CD4-positive, alpha-beta T cell (primary cell): ENCODE measurements around the gene RIPOR2. TPM values are rescaled to one million over a fixed set of nuclear protein-coding genes. Genes with fewer than 3 reads are reported as not detected.

Source experiments
- ATAC-seq: fragments of 200-7000 bp; cut with Tn5 transposase; one replicate; pipeline ENCODE4 v1.10.0; 2022; ENCODE audit warnings: mild to moderate bottlenecking; ENCODE audit not compliant: poor library complexity
- CTCF ChIA-PET: fragments of 350-600 bp; sonication (Branson Sonifier 250); formaldehyde crosslinking; loops from one replicate; lab custom pipeline; 2021; ENCODE audit warnings: antibody characterized with exemption, inconsistent platforms; lab: Charles Lee
- POLR2A ChIA-PET: fragments of 350-600 bp; sonication (Branson Sonifier 250); formaldehyde crosslinking; loops from one replicate; lab custom pipeline; 2021; ENCODE audit warnings: antibody characterized with exemption, inconsistent platforms; lab: Charles Lee
- DNase-seq, 14 experiments: peaks; one replicate each; pipeline ENCODE4 v3.0.0-alpha.2; 2013 to 2020; ENCODE audit warnings: mixed read lengths in 2 of 14
- H3K27ac ChIP-seq, 2 donors: one replicate each; pipeline versions ENCODE4 v1.5.1 to v1.7.0; 2013; ENCODE audit warnings: low read length in 2 of 2, low read depth in 1 of 2, mild to moderate bottlenecking in 1 of 2
- H3K27me3 ChIP-seq, 2 experiments: 1 replicate in 1 of 2; 2 replicates in 1 of 2; pipeline versions ENCODE4 v1.6.1 to v1.7.0; 2013; ENCODE audit warnings: low read length in 2 of 2, control low read depth in 1 of 2, mild to moderate bottlenecking in 1 of 2, moderate library complexity in 1 of 2; ENCODE audit not compliant: insufficient read depth in 2 of 2, control insufficient read depth in 1 of 2
- H3K36me3 ChIP-seq: one replicate; pipeline ENCODE4 v1.6.1; 2013; ENCODE audit warnings: low read length, control low read depth; ENCODE audit not compliant: insufficient read depth
- H3K4me1 ChIP-seq: one replicate; pipeline ENCODE4 v1.6.1; 2013; ENCODE audit warnings: low read length, control low read depth; ENCODE audit not compliant: insufficient read depth
- H3K4me3 ChIP-seq: one replicate; pipeline ENCODE4 v1.5.1; 2013; ENCODE audit warnings: mild to moderate bottlenecking, low read length, moderate library complexity
- H3K9me3 ChIP-seq, 2 experiments: 1 replicate in 1 of 2; 2 replicates in 1 of 2; pipeline versions ENCODE4 v1.6.1 to v1.7.0; 2013; ENCODE audit warnings: low read length in 2 of 2, mild to moderate bottlenecking in 2 of 2, control low read depth in 1 of 2, moderate library complexity in 1 of 2; ENCODE audit not compliant: control insufficient read depth in 1 of 2, insufficient read depth in 1 of 2
- H3K27ac Mint-ChIP-seq: one replicate; pipeline ENCODE4 v1.8.0; 2020; ENCODE audit warnings: mixed read lengths
- H3K27me3 Mint-ChIP-seq: one replicate; pipeline ENCODE4 v1.8.0; 2021; ENCODE audit warnings: mixed read lengths
- H3K36me3 Mint-ChIP-seq: one replicate; pipeline ENCODE4 v1.8.0; 2021; ENCODE audit warnings: low read depth, mixed read lengths
- H3K4me1 Mint-ChIP-seq: one replicate; pipeline ENCODE4 v1.8.0; 2021; ENCODE audit warnings: low read depth, mixed read lengths
- H3K4me3 Mint-ChIP-seq: one replicate; pipeline ENCODE4 v1.8.0; 2020; ENCODE audit warnings: mild to moderate bottlenecking, mixed read lengths
- H3K9me3 Mint-ChIP-seq: one replicate; pipeline ENCODE4 v1.8.0; 2020; ENCODE audit warnings: mixed read lengths
- intact Hi-C, 2 experiments: fragments of 100-400 bp; cut with DNase I in 1 of 2; cut with micrococcal nuclease in 1 of 2; formaldehyde crosslinking; loops; one replicate each; pipeline versions ENCODE4 v1.15.1 to v1.9.0; 2023 to 2025; cut with DNase I, micrococcal nuclease
- total RNA-seq, 174 experiments: library from RNA in 2 of 174; stranded (reverse) in 2 of 174; gene quantifications; one replicate each; pipeline ENCODE4 v1.2.3 and lab custom pipeline; 2021 to 2026
- TF ChIP-seq, protein P1 (sequence below): fragments of 200-600 bp; IDR thresholded peaks from one replicate; pipeline ENCODE4 v1.8.0; 2022; ENCODE audit warnings: antibody characterized with exemption, mild to moderate bottlenecking

Gene RIPOR2
- total RNA-seq, 2 experiments from 2014 or later = 123 to 129 TPM

DNA sequence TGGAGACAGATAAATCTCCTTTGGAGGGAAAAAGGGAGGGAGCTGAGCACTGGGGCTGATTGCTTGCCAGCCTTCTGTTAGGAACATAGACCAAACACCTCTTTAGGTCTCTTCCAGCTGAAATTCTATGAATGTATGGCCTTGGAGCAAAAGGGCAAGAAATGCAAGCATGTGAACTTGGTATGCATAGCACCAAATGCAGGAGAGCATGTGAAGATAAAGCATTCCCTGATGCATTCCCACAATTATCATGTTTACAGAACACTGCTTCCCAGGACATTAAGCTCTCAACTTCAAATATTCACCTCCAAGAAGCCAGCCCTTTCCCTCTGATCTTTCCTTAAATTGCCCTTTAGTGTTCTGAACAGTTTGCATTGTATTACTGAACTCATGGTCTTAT lies 15.6 kb downstream of the RIPOR2 start:
- peak overlapping the region; percentile 81 for H3K4me3 Mint-ChIP-seq
- H3K4me1 Mint-ChIP-seq = peaks cover 93% of the 10 kb centered on the region
- H3K27me3 Mint-ChIP-seq = no peaks in the 10 kb centered on the region
- ChIA-PET CTCF (interaction anchor here (1.0 to 3.4 kb wide), 10 partner anchors 10 to 107 kb away, joined by 3 to 26 read pairs (median 5); partner anchors contain the start of gene RIPOR2), POLR2A (interaction anchor here (0.7 to 8.3 kb wide), 11 partner anchors 8 to 98 kb away, joined by 3 to 70 read pairs (median 5); partner anchors contain the start of gene RIPOR2)
- Histone ChIP-seq H3K9me3 (no peaks in the 10 kb centered on the region), H3K4me1 (peaks cover 87% of the 10 kb centered on the region), H3K36me3 (peaks cover 70% of the 10 kb centered on the region), H3K27me3 (no peaks in the 10 kb centered on the region), H3K27ac (peak overlapping the region in 1 of 2 donors; percentile 73), H3K4me3 (peak overlapping the region; percentile 17)
- TF ChIP-seq, protein P1, sequence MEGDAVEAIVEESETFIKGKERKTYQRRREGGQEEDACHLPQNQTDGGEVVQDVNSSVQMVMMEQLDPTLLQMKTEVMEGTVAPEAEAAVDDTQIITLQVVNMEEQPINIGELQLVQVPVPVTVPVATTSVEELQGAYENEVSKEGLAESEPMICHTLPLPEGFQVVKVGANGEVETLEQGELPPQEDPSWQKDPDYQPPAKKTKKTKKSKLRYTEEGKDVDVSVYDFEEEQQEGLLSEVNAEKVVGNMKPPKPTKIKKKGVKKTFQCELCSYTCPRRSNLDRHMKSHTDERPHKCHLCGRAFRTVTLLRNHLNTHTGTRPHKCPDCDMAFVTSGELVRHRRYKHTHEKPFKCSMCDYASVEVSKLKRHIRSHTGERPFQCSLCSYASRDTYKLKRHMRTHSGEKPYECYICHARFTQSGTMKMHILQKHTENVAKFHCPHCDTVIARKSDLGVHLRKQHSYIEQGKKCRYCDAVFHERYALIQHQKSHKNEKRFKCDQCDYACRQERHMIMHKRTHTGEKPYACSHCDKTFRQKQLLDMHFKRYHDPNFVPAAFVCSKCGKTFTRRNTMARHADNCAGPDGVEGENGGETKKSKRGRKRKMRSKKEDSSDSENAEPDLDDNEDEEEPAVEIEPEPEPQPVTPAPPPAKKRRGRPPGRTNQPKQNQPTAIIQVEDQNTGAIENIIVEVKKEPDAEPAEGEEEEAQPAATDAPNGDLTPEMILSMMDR = no peak
- peaks cover 88% of the 10 kb centered on the region for H3K36me3 Mint-ChIP-seq
- H3K9me3 Mint-ChIP-seq = no peaks in the 10 kb centered on the region
- ATAC-seq (no peak), DNase-seq (no peak)
- intact Hi-C loops = no loop called here
- H3K27ac Mint-ChIP-seq = peak overlapping the region; percentile 97

DNA sequence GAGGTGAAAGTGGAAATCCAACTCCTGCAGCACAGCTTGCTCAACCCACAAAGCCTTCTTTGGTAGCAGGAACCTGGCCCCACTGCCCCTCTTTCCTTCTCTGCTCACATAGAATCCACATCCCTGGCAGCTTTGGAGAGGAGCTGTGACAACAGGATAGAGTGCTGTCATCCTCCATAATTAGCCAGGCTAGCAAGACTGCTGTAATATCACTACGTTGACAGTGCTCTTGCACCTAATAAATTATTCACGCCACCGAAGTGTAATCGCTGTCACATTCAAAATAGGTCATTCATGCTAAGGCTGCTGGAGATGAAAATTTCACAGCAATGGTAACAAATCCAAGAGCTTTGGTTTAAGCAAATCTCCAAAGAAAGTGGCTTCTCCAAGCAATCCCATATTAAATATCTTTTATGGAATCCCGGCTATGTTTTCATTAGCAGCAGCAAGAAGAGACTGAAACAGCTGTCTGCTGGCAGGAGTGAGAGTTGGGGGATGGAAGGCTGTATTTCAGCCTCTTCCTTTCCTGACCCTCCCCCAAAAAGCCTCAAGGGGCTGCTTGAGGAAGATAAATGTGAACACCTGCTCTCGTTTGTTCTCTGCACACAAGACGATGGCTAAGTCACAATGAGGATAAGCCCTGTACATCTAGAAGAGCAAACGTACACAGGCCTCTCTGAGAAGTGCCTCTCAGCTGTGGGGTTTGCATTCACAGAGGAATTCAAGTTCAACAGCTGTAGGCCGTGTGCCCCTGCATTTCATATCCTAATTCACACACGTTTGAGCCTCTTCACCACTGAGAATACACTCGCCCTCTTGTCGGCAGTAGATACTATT lies 16.5 kb downstream of the RIPOR2 start:
- Mint-ChIP-seq H3K4me3 (peak overlapping the region; percentile 81), H3K27ac (peak overlapping the region; percentile 97), H3K4me1 (peaks cover 93% of the 10 kb centered on the region), H3K36me3 (peaks cover 88% of the 10 kb centered on the region), H3K27me3 (no peaks in the 10 kb centered on the region), H3K9me3 (no peaks in the 10 kb centered on the region)
- H3K27me3 ChIP-seq = no peaks in the 10 kb centered on the region
- H3K27ac ChIP-seq = peak overlapping the region; percentile 38 to 73
- TF ChIP-seq, protein P1 = no peak
- H3K36me3 ChIP-seq = peaks cover 72% of the 10 kb centered on the region
- DNase-seq (peak in 1 of 14 experiments; percentile 37), ATAC-seq (peak; percentile 33)
- ChIA-PET CTCF (interaction anchor here (1.0 to 3.4 kb wide), 12 partner anchors 9 to 152 kb away, joined by 3 to 26 read pairs (median 4); partner anchors contain the start of gene RIPOR2), POLR2A (interaction anchor here (0.6 to 8.3 kb wide), 14 partner anchors 8 to 72 kb away, joined by 3 to 70 read pairs (median 6); partner anchors contain the start of gene RIPOR2)
- peak overlapping the region; percentile 17 for H3K4me3 ChIP-seq
- intact Hi-C loops = loop anchor here (2.0 to 10.0 kb wide), 3 partner anchors 14 to 156 kb away; no protein-coding TSS in a partner anchor
- H3K9me3 ChIP-seq = no peaks in the 10 kb centered on the region
- peaks cover 90% of the 10 kb centered on the region for H3K4me1 ChIP-seq

DNA sequence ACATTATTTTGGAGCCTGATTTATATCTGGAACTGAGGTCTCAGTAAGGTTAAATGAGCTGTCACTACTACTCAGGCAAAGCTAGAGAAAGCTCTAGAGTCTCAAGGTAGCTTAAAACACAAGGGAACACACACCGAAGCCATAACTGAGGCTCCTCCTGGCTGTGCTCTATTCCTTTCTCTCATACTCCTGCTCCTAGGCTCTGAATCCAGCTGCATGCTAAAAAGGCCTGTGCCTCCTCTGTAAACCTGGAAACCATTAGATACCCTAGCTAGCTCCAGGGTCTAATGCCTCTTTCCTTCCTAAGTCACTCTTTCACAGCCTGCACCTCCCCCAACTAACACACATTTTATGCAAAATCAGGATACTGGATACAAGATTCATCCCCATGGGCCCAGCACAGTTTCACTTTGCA lies 17.1 kb downstream of the RIPOR2 start:
- Histone ChIP-seq H3K9me3 (no peaks in the 10 kb centered on the region), H3K36me3 (peaks cover 73% of the 10 kb centered on the region), H3K4me1 (peaks cover 90% of the 10 kb centered on the region), H3K4me3 (peak overlapping the region; percentile 17), H3K27me3 (no peaks in the 10 kb centered on the region), H3K27ac (peak overlapping the region; percentile 38 to 73)
- ATAC-seq (peak; percentile 15), DNase-seq (no peak)
- Mint-ChIP-seq H3K9me3 (no peaks in the 10 kb centered on the region), H3K4me1 (peaks cover 93% of the 10 kb centered on the region), H3K27ac (peak overlapping the region; percentile 97), H3K4me3 (peak overlapping the region; percentile 81), H3K27me3 (no peaks in the 10 kb centered on the region), H3K36me3 (peaks cover 89% of the 10 kb centered on the region)
- ChIA-PET POLR2A (interaction anchor here (0.7 to 8.3 kb wide), 12 partner anchors 8 to 73 kb away, joined by 3 to 70 read pairs (median 8); partner anchors contain the start of gene RIPOR2), CTCF (interaction anchor here (1.0 to 3.4 kb wide), 11 partner anchors 8 to 152 kb away, joined by 3 to 26 read pairs (median 4); partner anchors contain the start of gene RIPOR2)
- TF ChIP-seq, protein P1 = no peak
- intact Hi-C loops = loop anchor here (2.0 to 10.0 kb wide), 3 partner anchors 14 to 156 kb away; no protein-coding TSS in a partner anchor
